GM15510 (cell line): ENCODE measurements around the gene CERS2.

Experiments used
- POLR2A ChIP-seq: IDR thresholded peaks from 3 replicates; pipeline ENCODE4 v1.6.1; 2011; ENCODE audit warnings: borderline replicate concordance; ENCODE audit not compliant: insufficient read length; ENCODE audit errors: extremely low read depth

CERS2 gene

GRCh38 chr1:151001602-151002001 is 27.0 kb upstream of the CERS2 start:
- TF ChIP-seq POLR2A: no peak

- TF ChIP-seq POLR2A: no peak
Measured at GRCh38 chr1:151000408-151000807, 25.8 kb upstream of the CERS2 start.

- no peak for TF ChIP-seq POLR2A
Measured at GRCh38 chr1:150999926-151000325, 25.3 kb upstream of the CERS2 start.

- no peak for TF ChIP-seq POLR2A
Measured at GRCh38 chr1:150999051-150999674, 24.5 kb upstream of the CERS2 start.

- TF ChIP-seq POLR2A: no peak
Measured at GRCh38 chr1:150997949-150998348, 23.3 kb upstream of the CERS2 start.

- no peak for TF ChIP-seq POLR2A
Measured at GRCh38 chr1:150997126-150997872, 22.7 kb upstream of the CERS2 start.

GRCh38 chr1:150995896-150996295 is 21.3 kb upstream of the CERS2 start:
- TF ChIP-seq POLR2A: no peak

GRCh38 chr1:150995460-150995859 is 20.8 kb upstream of the CERS2 start:
- TF ChIP-seq POLR2A: no peak

GRCh38 chr1:150994248-150994647 is 19.6 kb upstream of the CERS2 start:
- no peak for TF ChIP-seq POLR2A

- no peak for TF ChIP-seq POLR2A
Measured at GRCh38 chr1:150992626-150993025, 18.0 kb upstream of the CERS2 start.

GRCh38 chr1:150987924-150988323 is 13.3 kb upstream of the CERS2 start:
- TF ChIP-seq POLR2A: no peak

- no peak for TF ChIP-seq POLR2A
Measured at GRCh38 chr1:150985179-150985825, 10.7 kb upstream of the CERS2 start.

- no peak for TF ChIP-seq POLR2A
Measured at GRCh38 chr1:150981805-150982712, 7.4 kb upstream of the CERS2 start, which contains the start of gene ANXA9. Gene ANXA9, plus strand, starts transcription at chr1:150982292. Its CDS starts 814 bp downstream, at chr1:150983106.

- no peak for TF ChIP-seq POLR2A
Measured at GRCh38 chr1:150981177-150981804, 6.7 kb upstream of the CERS2 start.
